Endothelial cell of umbilical vein (primary cell): ENCODE measurements around the gene SFMBT2.
"Not testable (repeated sequence)": the region's sequence is repeated elsewhere in the genome, so short reads cannot be mapped to it uniquely, and the experiment has no call there.

Experiments used
- GATA2 ChIP-seq: IDR thresholded peaks from 2 replicates; pipeline ENCODE4 v1.7.0; 2011; ENCODE audit warnings: low read depth, mild to moderate bottlenecking, moderate library complexity, mixed read lengths, low read length; ENCODE audit not compliant: insufficient read length, insufficient read depth
- POLR2AphosphoS5 ChIP-seq: IDR thresholded peaks from 2 replicates; pipeline ENCODE4 v1.6.1; 2012; ENCODE audit warnings: low read depth, mild to moderate bottlenecking, control low read depth, low read length, moderate library complexity; ENCODE audit not compliant: insufficient read depth
- TF ChIP-seq, protein P1 (sequence below), 2 donors: IDR thresholded peaks; 1 replicate in 1 of 2; 2 replicates in 1 of 2; pipeline ENCODE4 v1.5.1; 2011; ENCODE audit warnings: low read length in 2 of 2, mild to moderate bottlenecking in 2 of 2, moderate library complexity in 2 of 2, control low read depth in 1 of 2, inconsistent platforms in 1 of 2, low read depth in 1 of 2; ENCODE audit not compliant: insufficient read depth in 1 of 2; ENCODE audit errors: extremely low read depth in 1 of 2

- TF ChIP-seq, protein P1, sequence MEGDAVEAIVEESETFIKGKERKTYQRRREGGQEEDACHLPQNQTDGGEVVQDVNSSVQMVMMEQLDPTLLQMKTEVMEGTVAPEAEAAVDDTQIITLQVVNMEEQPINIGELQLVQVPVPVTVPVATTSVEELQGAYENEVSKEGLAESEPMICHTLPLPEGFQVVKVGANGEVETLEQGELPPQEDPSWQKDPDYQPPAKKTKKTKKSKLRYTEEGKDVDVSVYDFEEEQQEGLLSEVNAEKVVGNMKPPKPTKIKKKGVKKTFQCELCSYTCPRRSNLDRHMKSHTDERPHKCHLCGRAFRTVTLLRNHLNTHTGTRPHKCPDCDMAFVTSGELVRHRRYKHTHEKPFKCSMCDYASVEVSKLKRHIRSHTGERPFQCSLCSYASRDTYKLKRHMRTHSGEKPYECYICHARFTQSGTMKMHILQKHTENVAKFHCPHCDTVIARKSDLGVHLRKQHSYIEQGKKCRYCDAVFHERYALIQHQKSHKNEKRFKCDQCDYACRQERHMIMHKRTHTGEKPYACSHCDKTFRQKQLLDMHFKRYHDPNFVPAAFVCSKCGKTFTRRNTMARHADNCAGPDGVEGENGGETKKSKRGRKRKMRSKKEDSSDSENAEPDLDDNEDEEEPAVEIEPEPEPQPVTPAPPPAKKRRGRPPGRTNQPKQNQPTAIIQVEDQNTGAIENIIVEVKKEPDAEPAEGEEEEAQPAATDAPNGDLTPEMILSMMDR (IDR thresholded peaks at IDR 0.05; ENCODE audit: extremely low read depth in 1 of 2, insufficient read depth in 1 of 2, low read depth in 1 of 2, low read length in 2 of 2): not testable (repeated sequence)
- not testable (repeated sequence) for TF ChIP-seq GATA2, POLR2AphosphoS5
Measured at GRCh38 chr10:7392301-7392700, 18.5 kb downstream of the SFMBT2 start.
